Breast epithelium (tissue), 3 donors: ENCODE data around the gene REL.

Source experiments
- CTCF ChIP-seq, 3 donors: fragments of 450-650 bp; IDR thresholded peaks; one replicate each; pipeline ENCODE4 v1.5.1; 2016 to 2017; ENCODE audit warnings: antibody characterized with exemption in 3 of 3, mild to moderate bottlenecking in 3 of 3, moderate library complexity in 3 of 3
- POLR2A ChIP-seq: fragments of 450-650 bp; IDR thresholded peaks from one replicate; pipeline ENCODE4 v1.6.1; 2016; ENCODE audit warnings: antibody characterized with exemption, mild to moderate bottlenecking, moderate library complexity

DNA sequence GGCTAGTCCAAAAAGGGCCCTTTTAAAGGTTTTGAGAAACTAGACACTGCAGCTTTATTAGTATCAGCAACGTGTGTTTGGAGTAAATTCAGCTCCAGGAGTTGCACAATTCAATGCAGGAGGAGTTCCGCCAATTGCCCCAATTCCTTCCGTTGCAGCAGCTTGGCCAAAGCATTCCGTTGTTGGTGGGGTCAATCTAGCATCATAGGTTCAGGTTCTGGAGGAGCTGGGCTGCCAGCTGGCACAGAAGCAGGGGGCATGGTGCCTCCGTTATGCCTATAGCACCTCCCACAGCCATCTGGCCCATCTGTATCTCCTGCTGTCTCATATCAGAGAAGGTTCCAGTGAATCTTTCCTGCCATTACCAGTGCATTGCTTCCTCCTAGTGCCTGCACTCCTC, 55.4 kb downstream of the REL start:
- TF ChIP-seq CTCF (IDR thresholded peaks at IDR 0.05), result no peak
- no peak for TF ChIP-seq POLR2A
